ENCODE measurements around the gene C5orf63.
"Not testable (repeated sequence)": the region's sequence is repeated elsewhere in the genome, so short reads cannot be mapped to it uniquely, and the experiment has no call there.

The C5orf63 gene

GRCh38 chr5:127072861-127073846 is at the start of gene C5orf63:
Gene C5orf63, minus strand, starts transcription at chr5:127073502. Its CDS starts 14,507 bp downstream, at chr5:127058995.
- Histone ChIP-seq H4K20me1 (ENCODE audit: insufficient read depth, low read length) (no peaks in the 10 kb centered on the region), H3K4me3 (ENCODE audit: low read length) (peak within 1 kb of the TSS; percentile 82), H3K27ac (ENCODE audit: low read length) (no peak within 1 kb of the TSS)

GRCh38 chr5:127112347-127112864 is 39.1 kb upstream of the C5orf63 start:
- H3K27ac ChIP-seq (ENCODE audit: low read length): no peak overlapping the region
- H3K9me3 ChIP-seq (ENCODE audit: insufficient read depth, low read length): no peaks in the 10 kb centered on the region
- H4K20me1 ChIP-seq (ENCODE audit: insufficient read depth, low read length): no peaks in the 10 kb centered on the region
- H3K79me2 ChIP-seq (ENCODE audit: low read length): no peaks in the 10 kb centered on the region
- H3K9ac ChIP-seq (ENCODE audit: low read length): no peak overlapping the region
- H3K4me2 ChIP-seq (ENCODE audit: low read length): no peak overlapping the region
- H2AFZ ChIP-seq (ENCODE audit: low read depth, low read length): no peak overlapping the region
- H3K4me1 ChIP-seq (ENCODE audit: low read length): no peaks in the 10 kb centered on the region
- H3K4me3 ChIP-seq (ENCODE audit: low read length): no peak overlapping the region
- TF ChIP-seq EZH2phosphoT487 (IDR thresholded peaks at IDR 0.05; ENCODE audit: low read depth): no peak
- TF ChIP-seq, protein P1, sequence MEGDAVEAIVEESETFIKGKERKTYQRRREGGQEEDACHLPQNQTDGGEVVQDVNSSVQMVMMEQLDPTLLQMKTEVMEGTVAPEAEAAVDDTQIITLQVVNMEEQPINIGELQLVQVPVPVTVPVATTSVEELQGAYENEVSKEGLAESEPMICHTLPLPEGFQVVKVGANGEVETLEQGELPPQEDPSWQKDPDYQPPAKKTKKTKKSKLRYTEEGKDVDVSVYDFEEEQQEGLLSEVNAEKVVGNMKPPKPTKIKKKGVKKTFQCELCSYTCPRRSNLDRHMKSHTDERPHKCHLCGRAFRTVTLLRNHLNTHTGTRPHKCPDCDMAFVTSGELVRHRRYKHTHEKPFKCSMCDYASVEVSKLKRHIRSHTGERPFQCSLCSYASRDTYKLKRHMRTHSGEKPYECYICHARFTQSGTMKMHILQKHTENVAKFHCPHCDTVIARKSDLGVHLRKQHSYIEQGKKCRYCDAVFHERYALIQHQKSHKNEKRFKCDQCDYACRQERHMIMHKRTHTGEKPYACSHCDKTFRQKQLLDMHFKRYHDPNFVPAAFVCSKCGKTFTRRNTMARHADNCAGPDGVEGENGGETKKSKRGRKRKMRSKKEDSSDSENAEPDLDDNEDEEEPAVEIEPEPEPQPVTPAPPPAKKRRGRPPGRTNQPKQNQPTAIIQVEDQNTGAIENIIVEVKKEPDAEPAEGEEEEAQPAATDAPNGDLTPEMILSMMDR (IDR thresholded peaks at IDR 0.05; ENCODE audit: low read depth, low read length): no peak
- H3K27me3 ChIP-seq (ENCODE audit: low read depth, low read length): no peaks in the 10 kb centered on the region
- H3K36me3 ChIP-seq (replicated peaks; ENCODE audit: low read depth, low read length): no peaks in the 10 kb centered on the region

More at GRCh38 chr5:127072861-127073846, at the start of gene C5orf63:
- Histone ChIP-seq H3K9ac (ENCODE audit: low read length) (peak within 1 kb of the TSS; percentile 76), H3K79me2 (ENCODE audit: low read length) (no peaks in the 10 kb centered on the region), H3K4me2 (ENCODE audit: low read length) (peak within 1 kb of the TSS; percentile 66), H2AFZ (ENCODE audit: low read depth, low read length) (peak within 1 kb of the TSS; percentile 77), H3K9me3 (ENCODE audit: insufficient read depth, low read length) (no peaks in the 10 kb centered on the region), H3K4me1 (ENCODE audit: low read length) (peaks cover 8% of the 10 kb centered on the region; the same call in 1 of the 2 replicates), H3K36me3 (replicated peaks; ENCODE audit: low read depth, low read length) (no peaks in the 10 kb centered on the region), H3K27me3 (ENCODE audit: low read depth, low read length) (no peaks in the 10 kb centered on the region)
- no peak for TF ChIP-seq EZH2phosphoT487 (IDR thresholded peaks at IDR 0.05; ENCODE audit: low read depth)
- TF ChIP-seq, protein P1 (IDR thresholded peaks at IDR 0.05; ENCODE audit: low read depth, low read length): no peak

- Histone ChIP-seq H3K4me1 (ENCODE audit: low read length) (no peaks in the 10 kb centered on the region), H3K79me2 (ENCODE audit: low read length) (no peaks in the 10 kb centered on the region), H3K27me3 (ENCODE audit: low read depth, low read length) (no peaks in the 10 kb centered on the region), H3K36me3 (replicated peaks; ENCODE audit: low read depth, low read length) (no peaks in the 10 kb centered on the region), H3K9ac (ENCODE audit: low read length) (no peak overlapping the region), H4K20me1 (ENCODE audit: insufficient read depth, low read length) (no peaks in the 10 kb centered on the region), H3K4me2 (ENCODE audit: low read length) (no peak overlapping the region), H2AFZ (ENCODE audit: low read depth, low read length) (no peak overlapping the region), H3K9me3 (ENCODE audit: insufficient read depth, low read length) (no peaks in the 10 kb centered on the region), H3K27ac (ENCODE audit: low read length) (no peak overlapping the region), H3K4me3 (ENCODE audit: low read length) (no peak overlapping the region)
- TF ChIP-seq, protein P1 (IDR thresholded peaks at IDR 0.05; ENCODE audit: low read depth, low read length): no peak
- TF ChIP-seq EZH2phosphoT487 (IDR thresholded peaks at IDR 0.05; ENCODE audit: low read depth): no peak
These were observed 37.8 kb upstream of the C5orf63 start for GRCh38 chr5:127111112-127111511.

- H2AFZ ChIP-seq (ENCODE audit: low read depth, low read length); H3K9ac ChIP-seq (ENCODE audit: low read length); H3K27ac ChIP-seq (ENCODE audit: low read length); H3K9me3 ChIP-seq (ENCODE audit: insufficient read depth, low read length); H3K79me2 ChIP-seq (ENCODE audit: low read length); H3K27me3 ChIP-seq (ENCODE audit: low read depth, low read length); H3K36me3 ChIP-seq (replicated peaks; ENCODE audit: low read depth, low read length); H4K20me1 ChIP-seq (ENCODE audit: insufficient read depth, low read length); H3K4me3 ChIP-seq (ENCODE audit: low read length); H3K4me2 ChIP-seq (ENCODE audit: low read length); H3K4me1 ChIP-seq (ENCODE audit: low read length): not testable (repeated sequence)
These were observed 35.4 kb upstream of the C5orf63 start for GRCh38 chr5:127108624-127109260.

Data from OCI-LY3 (cell line).